RKO (cell line): ENCODE data around the gene RAD51AP1.

Source experiments
- DNase-seq: peaks from one replicate; pipeline ENCODE4 v3.0.0-alpha.2; 2016; ENCODE audit warnings: low spot score

The RAD51AP1 gene

GRCh38 chr12:4545195-4545594 lies 6.5 kb downstream of the RAD51AP1 start:
- DNase-seq = no peak

- no peak for DNase-seq
Observed at GRCh38 chr12:4552191-4552590, 13.5 kb downstream of the RAD51AP1 start.

- DNase-seq = no peak
Observed at GRCh38 chr12:4553943-4554342, 15.3 kb downstream of the RAD51AP1 start.

GRCh38 chr12:4555804-4556203 lies 17.1 kb downstream of the RAD51AP1 start:
- peak; percentile 46 for DNase-seq

- no peak for DNase-seq
Observed at GRCh38 chr12:4556735-4557530, 18.2 kb downstream of the RAD51AP1 start.

- no peak for DNase-seq
Observed at GRCh38 chr12:4557586-4557985, 18.9 kb downstream of the RAD51AP1 start.

- DNase-seq = no peak
Observed at GRCh38 chr12:4558171-4558570, 19.5 kb downstream of the RAD51AP1 start.

- no peak for DNase-seq
Observed at GRCh38 chr12:4562034-4562657, 23.5 kb downstream of the RAD51AP1 start, which contains the start of gene DYRK4. Gene DYRK4 (plus strand): TSS chr12:4562208. CDS start chr12:4562246, 38 bp downstream.

- no peak for DNase-seq
Observed at GRCh38 chr12:4563336-4563735, 24.6 kb downstream of the RAD51AP1 start.

GRCh38 chr12:4564818-4565217 lies 26.1 kb downstream of the RAD51AP1 start:
- DNase-seq = no peak

GRCh38 chr12:4566474-4566873 lies 27.8 kb downstream of the RAD51AP1 start:
- DNase-seq = no peak

- DNase-seq = no peak
Observed at GRCh38 chr12:4567073-4567881, 28.6 kb downstream of the RAD51AP1 start.

- DNase-seq = no peak
Observed at GRCh38 chr12:4569261-4569660, 30.6 kb downstream of the RAD51AP1 start.

- no peak for DNase-seq
Observed at GRCh38 chr12:4572680-4573079, 34.0 kb downstream of the RAD51AP1 start.

GRCh38 chr12:4579305-4580102 lies 40.8 kb downstream of the RAD51AP1 start:
- DNase-seq = peak; percentile 42

- DNase-seq = no peak
Observed at GRCh38 chr12:4580281-4580688, 41.6 kb downstream of the RAD51AP1 start.

GRCh38 chr12:4584281-4584680 lies 45.6 kb downstream of the RAD51AP1 start:
- DNase-seq = no peak

GRCh38 chr12:4584896-4585295 lies 46.2 kb downstream of the RAD51AP1 start:
- no peak for DNase-seq

- no peak for DNase-seq
Observed at GRCh38 chr12:4586500-4586899, 47.8 kb downstream of the RAD51AP1 start.

GRCh38 chr12:4587108-4587507 lies 48.4 kb downstream of the RAD51AP1 start:
- DNase-seq = no peak

- DNase-seq = no peak
Observed at GRCh38 chr12:4588916-4589315, 50.2 kb downstream of the RAD51AP1 start.

GRCh38 chr12:4589941-4590340 lies 51.3 kb downstream of the RAD51AP1 start:
- DNase-seq = no peak
